NCI-H2227 treated with DMSO at 0.1 percent for 48 hours (cell line): ENCODE measurements around the gene NUP214.
"Not testable (repeated sequence)": the region's sequence is repeated elsewhere in the genome, so short reads cannot be mapped to it uniquely, and the experiment has no call there.

ENCODE experiments used
- DNase-seq: peaks from one replicate; lab custom pipeline; 2025; lab: John Stamatoyannopoulos, UW

The NUP214 gene

GRCh38 chr9:131193051-131193450 is 67.7 kb downstream of the NUP214 start:
- no peak for DNase-seq

- DNase-seq, result no peak
Measured at GRCh38 chr9:131194762-131195161, 69.4 kb downstream of the NUP214 start.

GRCh38 chr9:131197160-131197911 is 72.0 kb downstream of the NUP214 start:
- DNase-seq, result no peak

- DNase-seq, result no peak
Measured at GRCh38 chr9:131198041-131198715, 72.8 kb downstream of the NUP214 start.

- DNase-seq, result no peak
Measured at GRCh38 chr9:131201856-131202255, 76.5 kb downstream of the NUP214 start.

- DNase-seq, result no peak
Measured at GRCh38 chr9:131203431-131204218, 78.2 kb downstream of the NUP214 start.

GRCh38 chr9:131204285-131204684 is 78.9 kb downstream of the NUP214 start:
- DNase-seq, result no peak

GRCh38 chr9:131206495-131206894 is 81.1 kb downstream of the NUP214 start:
- DNase-seq, result no peak

GRCh38 chr9:131211920-131212319 is 86.5 kb downstream of the NUP214 start:
- not testable (repeated sequence) for DNase-seq

- no peak for DNase-seq
Measured at GRCh38 chr9:131214286-131214856, 89.0 kb downstream of the NUP214 start.

- DNase-seq, result no peak
Measured at GRCh38 chr9:131214876-131215275, 89.5 kb downstream of the NUP214 start.

- DNase-seq, result no peak
Measured at GRCh38 chr9:131216806-131217205, 91.4 kb downstream of the NUP214 start.

- DNase-seq, result no peak
Measured at GRCh38 chr9:131217331-131218031, 92.1 kb downstream of the NUP214 start.

GRCh38 chr9:131218370-131218769 is 93.0 kb downstream of the NUP214 start:
- no peak for DNase-seq

GRCh38 chr9:131220485-131220884 is 95.1 kb downstream of the NUP214 start:
- DNase-seq, result no peak

- no peak for DNase-seq
Measured at GRCh38 chr9:131222460-131222859, 97.1 kb downstream of the NUP214 start.

GRCh38 chr9:131226226-131226625 is 100.8 kb downstream of the NUP214 start:
- DNase-seq, result no peak

- peak; percentile 2 for DNase-seq
Measured at GRCh38 chr9:131227112-131227958, 101.9 kb downstream of the NUP214 start.

- DNase-seq, result no peak
Measured at GRCh38 chr9:131227959-131228460, 102.6 kb downstream of the NUP214 start.

- DNase-seq, result no peak
Measured at GRCh38 chr9:131228988-131229387, 103.6 kb downstream of the NUP214 start.

GRCh38 chr9:131233556-131233955 is 108.2 kb downstream of the NUP214 start:
- DNase-seq, result no peak
